GM19351 (cell line): ENCODE data around the gene HCN1.
"Not testable (repeated sequence)": the region's sequence is repeated elsewhere in the genome, so short reads cannot be mapped to it uniquely, and the experiment has no call there.

Source experiments
- ATAC-seq: cut with Tn5 transposase; IDR thresholded peaks from one replicate; pipeline ENCODE4 v1.9.1; 2021; ENCODE audit warnings: mild to moderate bottlenecking, moderate library complexity; ENCODE audit not compliant: unreplicated experiment

HCN1 gene

GRCh38 chr5:45622365-45622764 is 73.8 kb downstream of the HCN1 start:
- no peak for ATAC-seq

DNA sequence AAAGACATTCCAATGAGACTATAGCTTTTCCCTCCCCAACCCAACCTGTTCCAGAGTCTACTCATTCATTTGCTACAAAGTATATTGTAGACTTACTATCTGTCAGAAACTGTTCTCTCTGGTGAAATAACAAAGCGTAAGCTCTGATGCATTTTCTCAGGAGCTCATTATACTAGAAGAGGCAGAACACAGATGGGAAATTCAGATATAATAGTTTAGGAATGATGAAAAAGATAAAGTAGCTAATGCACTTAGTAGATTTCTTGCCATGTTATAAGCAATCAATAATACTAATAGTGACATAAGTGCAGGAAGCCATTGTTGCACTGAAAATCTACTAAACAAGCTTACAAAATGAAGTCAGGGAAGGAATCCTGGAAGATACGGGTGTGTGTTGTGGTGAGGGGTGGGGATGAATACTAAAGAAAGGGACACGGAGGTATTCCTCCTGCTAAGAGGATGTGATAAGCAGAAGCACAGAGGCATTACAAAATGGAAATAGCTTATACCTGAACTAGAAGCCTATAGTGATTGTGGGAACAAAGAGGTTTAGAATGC is 78.2 kb downstream of the HCN1 start:
- no peak for ATAC-seq

DNA sequence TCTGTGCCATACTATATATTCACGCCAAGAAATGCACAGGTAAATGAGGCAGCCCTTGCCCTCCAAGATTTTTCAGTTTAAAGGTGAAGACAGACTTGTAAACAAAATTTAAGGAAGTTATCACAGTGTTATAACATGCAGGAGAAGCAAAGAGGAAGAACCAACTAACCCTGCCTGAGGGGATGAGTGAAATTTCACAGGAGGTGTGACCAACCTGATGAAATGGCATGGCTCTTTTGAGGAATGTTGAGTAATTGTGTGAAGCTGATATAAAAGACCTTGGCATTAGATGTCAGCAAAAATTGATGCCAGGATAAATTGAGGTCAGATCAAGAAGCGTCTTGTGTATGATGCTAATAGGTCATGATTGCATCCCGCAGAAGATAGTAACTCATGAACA is 86.5 kb downstream of the HCN1 start:
- ATAC-seq: no peak

GRCh38 chr5:45604092-45604491 is 92.1 kb downstream of the HCN1 start:
- ATAC-seq: no peak

DNA sequence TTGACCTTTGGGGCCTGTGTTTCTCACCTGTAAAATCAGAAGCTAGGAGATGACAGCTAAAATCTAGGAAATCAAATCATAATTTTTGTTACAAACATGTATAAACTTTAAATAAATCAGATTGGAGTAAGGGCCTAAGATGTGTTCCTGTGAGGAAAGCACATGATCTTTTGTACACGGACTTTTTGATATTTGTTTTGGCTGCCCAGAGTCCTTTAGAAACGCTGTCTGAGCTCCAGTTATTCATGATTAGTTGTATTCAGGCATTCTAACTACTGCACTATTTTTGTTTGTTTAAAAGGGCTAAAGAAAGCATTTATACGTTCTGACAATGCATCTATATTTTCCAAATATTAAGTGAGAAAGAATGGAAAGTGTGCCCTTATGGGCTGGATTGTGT is 94.8 kb downstream of the HCN1 start:
- ATAC-seq: no peak

DNA sequence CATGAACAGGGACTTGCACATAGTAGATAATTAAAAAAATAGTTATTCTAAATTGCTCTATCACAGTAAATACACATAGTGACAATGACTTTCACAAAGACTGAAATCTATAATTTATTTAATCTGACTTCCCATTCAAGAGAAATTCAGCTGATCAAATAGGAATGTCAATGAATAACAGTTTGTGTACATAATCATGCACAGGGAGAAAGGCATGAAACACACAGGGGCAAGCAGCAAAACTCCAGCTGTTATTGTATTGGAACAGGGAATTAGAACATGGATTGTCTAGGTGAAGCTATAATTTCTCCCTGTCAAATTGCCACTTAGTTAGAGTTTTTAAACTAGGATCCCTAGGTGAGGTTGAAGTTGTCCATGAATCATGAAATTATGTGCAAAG is 99.9 kb downstream of the HCN1 start:
- ATAC-seq: no peak

GRCh38 chr5:45586001-45586400 is 110.2 kb downstream of the HCN1 start:
- not testable (repeated sequence) for ATAC-seq

DNA sequence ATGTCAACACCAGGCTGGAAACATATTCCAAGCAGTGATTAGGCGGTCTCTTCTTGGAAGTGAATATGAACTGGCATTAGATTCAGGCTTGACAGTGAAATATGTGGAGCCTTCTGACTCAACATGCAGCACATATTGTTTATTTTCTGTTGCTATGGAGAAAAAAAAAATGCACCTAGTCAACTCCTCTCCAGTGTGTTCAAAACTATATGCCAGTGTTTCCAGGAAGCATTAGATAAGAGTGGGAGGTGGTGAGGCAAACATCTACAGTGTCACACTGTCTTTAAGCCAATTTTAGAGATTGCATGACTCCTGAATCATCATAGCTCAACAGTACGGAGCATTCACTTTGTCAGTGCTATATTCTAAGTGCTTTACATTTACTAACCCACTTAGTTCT is 117.9 kb downstream of the HCN1 start:
- no peak for ATAC-seq

DNA sequence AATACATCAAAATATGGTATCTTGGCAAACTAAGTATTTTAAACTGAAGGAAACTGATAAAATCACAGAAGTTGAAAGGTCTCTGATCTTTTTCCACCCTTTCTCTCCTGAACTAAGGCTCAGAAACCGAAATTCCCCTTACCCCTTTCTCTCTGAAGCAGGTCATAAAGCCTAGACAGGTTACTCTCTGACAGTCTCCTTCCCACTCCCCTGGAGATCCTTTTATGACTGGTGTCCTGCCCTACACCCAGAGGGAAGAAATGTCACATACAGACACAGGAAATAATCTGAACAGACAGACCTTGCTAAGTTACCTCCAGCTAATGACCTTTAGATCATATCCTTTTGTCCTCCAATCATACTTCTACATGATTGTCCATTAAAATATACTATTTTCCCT is 127.4 kb downstream of the HCN1 start:
- ATAC-seq: no peak

GRCh38 chr5:45542421-45542820 is 153.8 kb downstream of the HCN1 start:
- ATAC-seq: no peak

DNA sequence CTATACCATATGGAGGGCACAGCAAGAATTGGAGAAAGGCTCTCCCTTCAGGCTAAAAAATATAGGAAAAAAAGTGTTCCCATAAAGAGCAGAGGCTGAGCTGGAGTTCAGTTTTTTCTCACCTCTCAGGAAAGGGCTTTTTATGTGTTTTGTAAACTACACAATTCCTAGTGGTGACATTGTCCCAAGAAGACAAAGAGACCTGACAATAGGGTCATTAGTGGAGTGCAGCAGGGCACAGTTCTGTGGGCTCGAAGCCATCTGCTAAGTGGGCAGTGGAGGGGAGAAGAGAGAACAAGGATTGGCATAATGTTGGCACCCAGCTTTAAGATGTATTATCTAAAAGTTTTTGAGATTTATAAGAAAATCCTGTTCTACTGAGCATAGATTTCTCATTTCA is 162.5 kb downstream of the HCN1 start:
- ATAC-seq: no peak

GRCh38 chr5:45532826-45533624 is 163.2 kb downstream of the HCN1 start:
- no peak for ATAC-seq

- ATAC-seq: no peak
Observed at GRCh38 chr5:45521067-45521466, 175.1 kb downstream of the HCN1 start.

DNA sequence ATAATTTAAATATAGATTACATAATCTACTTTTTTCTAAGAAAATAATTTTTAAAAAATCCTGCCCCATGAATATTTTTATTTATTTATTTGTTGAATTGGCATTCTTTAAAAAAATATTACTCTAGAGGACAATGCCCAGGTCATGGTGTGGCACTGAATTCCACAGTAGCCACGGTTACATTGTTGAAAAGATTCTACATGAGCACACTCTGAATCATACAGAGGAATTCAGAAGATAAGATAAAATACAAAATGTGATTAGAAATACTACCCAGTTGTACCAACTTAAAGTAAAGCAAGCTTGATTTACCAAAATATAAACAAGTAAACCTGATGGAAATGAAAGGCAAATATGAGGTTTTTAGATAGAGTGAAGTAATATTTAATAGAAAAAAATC is 183.7 kb downstream of the HCN1 start:
- ATAC-seq: no peak

DNA sequence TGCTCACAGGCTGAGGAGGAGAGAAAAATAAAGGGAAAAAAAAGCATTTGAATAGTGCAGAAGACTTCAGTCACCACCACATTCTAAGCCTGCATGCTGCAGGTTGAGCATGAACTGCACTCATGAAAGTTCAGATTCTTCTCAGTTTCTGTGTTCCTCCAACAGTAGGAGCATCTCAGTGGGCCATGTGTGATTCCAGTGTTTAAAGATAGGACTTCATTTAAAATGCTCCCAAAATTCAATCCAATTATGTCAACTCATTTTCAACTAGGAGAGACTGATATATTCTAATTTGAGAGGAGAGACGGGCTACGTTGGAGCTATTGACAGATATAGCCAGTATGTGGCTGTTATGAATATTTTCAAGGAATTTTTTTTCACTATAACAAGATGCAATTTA is 186.8 kb downstream of the HCN1 start:
- no peak for ATAC-seq

DNA sequence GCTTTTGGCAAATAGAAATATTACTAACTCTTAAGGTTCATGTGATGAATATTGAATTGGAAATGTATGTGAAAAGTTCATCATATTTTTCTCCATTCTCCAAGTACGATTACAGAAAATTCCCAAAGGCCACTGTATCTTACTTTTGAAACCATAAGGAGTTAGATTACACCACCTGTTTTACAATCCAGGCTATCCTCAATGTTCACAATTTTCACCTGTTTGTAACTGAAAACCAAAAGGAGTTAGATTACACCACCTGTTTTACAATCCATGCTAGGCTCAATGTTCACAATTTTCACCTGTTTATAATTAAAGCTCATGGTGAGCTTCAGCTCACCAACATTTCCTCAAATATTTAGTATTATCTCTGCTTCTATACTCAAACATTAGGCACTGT is 188.0 kb downstream of the HCN1 start:
- ATAC-seq: no peak

GRCh38 chr5:45507178-45507577 is 189.0 kb downstream of the HCN1 start:
- ATAC-seq: no peak

- ATAC-seq: not testable (repeated sequence)
Observed at GRCh38 chr5:45499006-45499405, 197.2 kb downstream of the HCN1 start.

- ATAC-seq: no peak
Observed at GRCh38 chr5:45491368-45491767, 204.8 kb downstream of the HCN1 start.

- no peak for ATAC-seq
Observed at GRCh38 chr5:45484781-45485180, 211.4 kb downstream of the HCN1 start.

GRCh38 chr5:45454114-45454513 is 242.1 kb downstream of the HCN1 start:
- peak; percentile 63 for ATAC-seq

GRCh38 chr5:45444856-45445255 is 251.3 kb downstream of the HCN1 start:
- ATAC-seq: not testable (repeated sequence)

DNA sequence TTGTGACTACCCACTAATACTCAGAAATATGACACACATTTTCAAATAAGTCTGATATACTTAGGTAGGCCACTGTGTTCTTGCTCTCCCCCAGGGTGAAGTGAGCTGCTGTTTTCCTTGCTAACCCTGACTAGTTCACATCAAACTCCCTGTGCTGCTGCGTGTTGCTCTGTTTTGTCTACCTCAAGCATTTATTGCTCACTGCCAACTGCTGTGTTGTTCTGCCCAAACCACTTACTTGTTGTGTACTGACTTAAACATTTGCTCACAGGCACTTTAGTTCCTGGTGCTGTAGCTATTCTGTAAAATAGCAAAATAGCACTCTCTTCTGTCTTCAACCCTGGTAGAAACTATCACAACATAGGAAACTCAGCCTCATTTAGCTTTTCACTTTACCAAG is 255.7 kb downstream of the HCN1 start:
- ATAC-seq: no peak
